Osteoblast (primary cell): ENCODE measurements around the gene GRIK4. TPM values are rescaled to one million over a fixed set of nuclear protein-coding genes. Genes with fewer than 3 reads are reported as not detected.

ENCODE experiments used
- DNase-seq: peaks from one replicate; pipeline ENCODE4 v3.0.0; 2011; ENCODE audit warnings: low spot score, mixed read lengths; ENCODE audit not compliant: insufficient read length; ENCODE audit errors: missing footprints
- H2AFZ ChIP-seq: 2 replicates; pipeline ENCODE4 v1.6.0; 2011; ENCODE audit warnings: mild to moderate bottlenecking, low read length
- H3K27ac ChIP-seq: 2 replicates; pipeline ENCODE4 v1.5.1; 2011; ENCODE audit warnings: mild to moderate bottlenecking, low read depth, low read length, moderate library complexity
- H3K27me3 ChIP-seq: 2 replicates; pipeline ENCODE4 v1.6.0; 2012; ENCODE audit warnings: mild to moderate bottlenecking, control low read depth, inconsistent platforms, low read length, moderate library complexity; ENCODE audit not compliant: insufficient read depth
- H3K36me3 ChIP-seq: 2 replicates; pipeline ENCODE4 v1.5.1; 2011; ENCODE audit warnings: mild to moderate bottlenecking, low read length, control low read depth, moderate library complexity; ENCODE audit not compliant: insufficient read depth
- H3K4me1 ChIP-seq: 2 replicates; pipeline ENCODE4 v1.5.1; 2011; ENCODE audit warnings: mild to moderate bottlenecking, low read length, control low read depth, moderate library complexity; ENCODE audit not compliant: insufficient read depth
- H3K4me2 ChIP-seq: 2 replicates; pipeline ENCODE4 v1.6.0; 2011; ENCODE audit warnings: mild to moderate bottlenecking, low read length; ENCODE audit not compliant: insufficient read depth
- H3K4me3 ChIP-seq: fragments of 200-600 bp; sonication (generic); 3 replicates; pipeline ENCODE4 v1.5.1; 2012; ENCODE audit warnings: mild to moderate bottlenecking, low read length, inconsistent platforms; ENCODE audit not compliant: insufficient read depth
- H3K79me2 ChIP-seq: 2 replicates; pipeline ENCODE4 v1.6.0; 2012; ENCODE audit warnings: mild to moderate bottlenecking, low read length, control low read depth, inconsistent platforms; ENCODE audit not compliant: insufficient read depth
- H3K9me3 ChIP-seq: 2 replicates; pipeline ENCODE4 v1.5.1; 2011; ENCODE audit warnings: low read depth, low read length, control low read depth
- H4K20me1 ChIP-seq: 2 replicates; pipeline ENCODE4 v1.6.0; 2012; ENCODE audit warnings: mild to moderate bottlenecking, low read length, control low read depth; ENCODE audit not compliant: insufficient read depth
- total RNA-seq: library from RNA; depleted of rRNA; stranded (reverse); fragments of >200 nt; gene quantifications from 2 replicates; pipeline ENCODE4 v1.2.3, GENCODE V29; 2012
- TF ChIP-seq, protein P1 (sequence below): IDR thresholded peaks from 2 replicates; pipeline ENCODE4 v1.5.1; 2011; ENCODE audit warnings: mild to moderate bottlenecking, low read depth, low read length, moderate library complexity; ENCODE audit errors: extremely low read depth

GRIK4 gene
- total RNA-seq, 1 donor = under 0.01 TPM

DNA sequence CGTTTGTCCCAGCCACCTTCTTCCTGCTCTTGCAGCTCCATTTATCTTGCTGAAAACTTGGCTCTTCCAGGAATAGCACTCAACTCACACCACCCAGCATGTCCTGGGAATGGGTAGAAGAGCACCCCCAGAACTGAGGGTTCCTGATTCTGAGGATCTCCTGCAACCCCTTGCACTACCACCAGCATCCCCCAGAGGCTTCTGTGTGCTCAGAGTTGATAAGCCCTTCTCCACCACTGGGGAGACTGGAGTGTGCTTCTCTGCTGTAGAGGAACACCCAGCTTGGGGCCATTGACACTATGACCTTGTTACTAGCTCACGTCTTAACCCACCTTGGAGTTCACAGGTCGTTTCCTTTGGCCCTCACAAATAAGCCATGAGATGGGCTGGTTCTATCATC lies 121.0 kb downstream of the GRIK4 start:
- Histone ChIP-seq H3K4me3 (no peak overlapping the region), H3K9me3 (no peaks in the 10 kb centered on the region), H2AFZ (no peak overlapping the region), H3K27ac (no peak overlapping the region), H4K20me1 (no peaks in the 10 kb centered on the region), H3K36me3 (no peaks in the 10 kb centered on the region), H3K79me2 (no peaks in the 10 kb centered on the region), H3K4me2 (no peak overlapping the region), H3K4me1 (no peaks in the 10 kb centered on the region), H3K27me3 (no peaks in the 10 kb centered on the region)
- DNase-seq = no peak
- TF ChIP-seq, protein P1, sequence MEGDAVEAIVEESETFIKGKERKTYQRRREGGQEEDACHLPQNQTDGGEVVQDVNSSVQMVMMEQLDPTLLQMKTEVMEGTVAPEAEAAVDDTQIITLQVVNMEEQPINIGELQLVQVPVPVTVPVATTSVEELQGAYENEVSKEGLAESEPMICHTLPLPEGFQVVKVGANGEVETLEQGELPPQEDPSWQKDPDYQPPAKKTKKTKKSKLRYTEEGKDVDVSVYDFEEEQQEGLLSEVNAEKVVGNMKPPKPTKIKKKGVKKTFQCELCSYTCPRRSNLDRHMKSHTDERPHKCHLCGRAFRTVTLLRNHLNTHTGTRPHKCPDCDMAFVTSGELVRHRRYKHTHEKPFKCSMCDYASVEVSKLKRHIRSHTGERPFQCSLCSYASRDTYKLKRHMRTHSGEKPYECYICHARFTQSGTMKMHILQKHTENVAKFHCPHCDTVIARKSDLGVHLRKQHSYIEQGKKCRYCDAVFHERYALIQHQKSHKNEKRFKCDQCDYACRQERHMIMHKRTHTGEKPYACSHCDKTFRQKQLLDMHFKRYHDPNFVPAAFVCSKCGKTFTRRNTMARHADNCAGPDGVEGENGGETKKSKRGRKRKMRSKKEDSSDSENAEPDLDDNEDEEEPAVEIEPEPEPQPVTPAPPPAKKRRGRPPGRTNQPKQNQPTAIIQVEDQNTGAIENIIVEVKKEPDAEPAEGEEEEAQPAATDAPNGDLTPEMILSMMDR = no peak

DNA sequence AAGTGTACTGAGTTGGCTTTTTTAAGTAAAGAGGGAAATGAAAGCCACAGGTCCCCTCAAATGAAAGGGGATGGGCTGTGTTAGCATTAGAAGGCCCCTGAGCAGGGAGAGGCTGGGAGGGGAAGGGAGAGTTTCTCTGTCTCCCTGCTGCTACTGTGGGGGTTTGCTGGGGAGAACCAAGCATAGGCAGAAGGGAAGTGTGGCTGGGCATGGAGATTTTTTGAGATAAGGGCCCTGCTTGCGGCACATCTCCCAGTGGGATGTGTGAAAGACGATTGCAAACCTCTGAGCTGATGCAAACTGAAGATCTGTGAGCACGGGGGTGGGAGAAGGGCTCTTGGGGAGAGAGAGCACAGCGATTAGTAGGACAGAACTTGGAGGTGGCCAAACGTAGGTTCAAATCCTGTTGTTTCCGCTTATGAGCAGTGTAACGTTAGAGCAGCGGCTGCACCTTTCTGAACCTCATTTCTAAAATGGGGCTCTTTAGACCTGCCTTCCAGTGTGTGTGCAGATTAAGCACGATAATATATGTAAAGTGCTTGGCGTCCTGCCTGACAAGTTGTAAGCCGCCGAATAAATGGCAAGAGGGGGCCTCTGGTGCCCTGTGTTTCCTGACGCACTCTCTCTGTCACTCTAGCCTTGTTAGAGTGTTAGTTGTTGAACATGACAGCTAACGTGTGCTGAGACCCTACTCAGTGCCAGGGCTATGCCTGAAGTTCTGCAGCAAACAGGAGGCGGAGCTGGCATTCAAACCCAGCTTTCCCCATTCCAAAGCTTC lies 122.3 kb downstream of the GRIK4 start:
- no peaks in the 10 kb centered on the region for H3K4me1 ChIP-seq
- no peaks in the 10 kb centered on the region for H3K27me3 ChIP-seq
- H3K4me2 ChIP-seq = no peak overlapping the region
- no peaks in the 10 kb centered on the region for H3K36me3 ChIP-seq
- no peak overlapping the region for H3K4me3 ChIP-seq
- TF ChIP-seq, protein P1 = no peak
- H3K27ac ChIP-seq = no peak overlapping the region
- H3K79me2 ChIP-seq = no peaks in the 10 kb centered on the region
- no peaks in the 10 kb centered on the region for H4K20me1 ChIP-seq
- H3K9me3 ChIP-seq = no peaks in the 10 kb centered on the region
- DNase-seq = no peak
- no peak overlapping the region for H2AFZ ChIP-seq

- no peak overlapping the region for H3K4me2 ChIP-seq
- H3K36me3 ChIP-seq = no peaks in the 10 kb centered on the region
- no peak overlapping the region for H3K27ac ChIP-seq
- DNase-seq = no peak
- H3K4me1 ChIP-seq = no peaks in the 10 kb centered on the region
- H2AFZ ChIP-seq = no peak overlapping the region
- no peaks in the 10 kb centered on the region for H3K9me3 ChIP-seq
- H3K27me3 ChIP-seq = peaks cover 3% of the 10 kb centered on the region
- H3K79me2 ChIP-seq = no peaks in the 10 kb centered on the region
- TF ChIP-seq, protein P1 = no peak
- H4K20me1 ChIP-seq = no peaks in the 10 kb centered on the region
- H3K4me3 ChIP-seq = no peak overlapping the region
These were observed 123.2 kb downstream of the GRIK4 start for GRCh38 chr11:120634706-120635105.

DNA sequence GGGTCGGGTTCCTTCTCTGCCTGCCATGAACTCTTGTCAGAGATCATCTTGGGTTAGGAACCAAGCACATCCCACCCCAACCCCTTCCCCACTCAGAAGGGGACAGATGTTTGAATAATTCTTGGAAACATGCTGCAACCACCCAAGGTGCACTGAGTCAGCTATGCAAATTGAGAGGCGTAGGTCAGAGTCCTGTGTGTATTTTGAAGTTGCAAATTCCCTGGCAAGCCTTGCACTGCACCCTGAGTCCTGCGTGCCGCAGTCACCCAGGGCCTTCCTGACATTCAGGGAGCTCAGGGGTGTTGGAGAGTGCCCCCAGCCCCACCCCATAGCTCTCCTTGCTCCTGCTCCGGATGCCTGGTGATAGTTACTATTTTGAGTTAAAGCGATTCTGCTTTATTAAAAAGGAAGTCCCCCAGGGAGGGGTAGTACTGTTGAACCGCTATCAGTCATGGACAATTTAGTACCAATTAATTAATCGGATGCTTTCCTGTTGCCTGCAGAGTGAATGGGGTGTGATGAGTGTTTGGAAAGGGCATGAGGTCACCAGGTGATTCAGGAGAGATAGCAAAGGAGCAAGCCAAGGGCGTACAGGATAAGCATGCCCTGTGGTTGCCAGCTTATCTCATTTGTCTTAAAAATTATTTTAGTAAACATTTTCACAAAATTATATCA lies 123.7 kb downstream of the GRIK4 start:
- DNase-seq = no peak
- Histone ChIP-seq H3K4me2 (no peak overlapping the region), H3K27ac (no peak overlapping the region), H3K36me3 (no peaks in the 10 kb centered on the region), H3K9me3 (no peaks in the 10 kb centered on the region), H3K4me3 (no peak overlapping the region), H3K27me3 (peaks cover 5% of the 10 kb centered on the region), H3K4me1 (no peaks in the 10 kb centered on the region), H3K79me2 (no peaks in the 10 kb centered on the region), H2AFZ (no peak overlapping the region), H4K20me1 (no peaks in the 10 kb centered on the region)
- TF ChIP-seq, protein P1 = no peak
